GM06990 (cell line): ENCODE results near the gene BCAS3.

Experiments
- DNase-seq: peaks from one replicate; pipeline ENCODE4 v3.0.0-alpha.2; 2011; ENCODE audit not compliant: insufficient read length; ENCODE audit errors: extremely low read depth
- H3K27me3 ChIP-seq: replicated peaks from 2 replicates; pipeline ENCODE4 v1.6.0; 2011; ENCODE audit warnings: low read length; ENCODE audit not compliant: control insufficient read depth, insufficient read depth
- H3K36me3 ChIP-seq: 2 replicates; pipeline ENCODE4 v1.5.1; 2011; ENCODE audit warnings: low read length; ENCODE audit not compliant: control insufficient read depth, insufficient read depth
- H3K4me3 ChIP-seq: replicated peaks from 2 replicates; pipeline ENCODE4 v1.5.1; 2011; ENCODE audit warnings: low read depth, mild to moderate bottlenecking, control low read depth, low read length
- CTCF ChIP-seq: IDR thresholded peaks from 2 replicates; pipeline ENCODE4 v1.5.1; 2011; ENCODE audit warnings: low read length, control low read depth, mild to moderate bottlenecking, inconsistent platforms; ENCODE audit not compliant: insufficient read depth, poor library complexity, severe bottlenecking

Gene BCAS3

GRCh38 chr17:61390479-61390791 is 712.8 kb downstream of the BCAS3 start:
- H3K27me3 ChIP-seq, result no peaks in the 10 kb centered on the region; the same call in none of the 2 replicates
- no peak for TF ChIP-seq CTCF
- H3K36me3 ChIP-seq, result no peaks in the 10 kb centered on the region
- no peak for DNase-seq
- no peak overlapping the region for H3K4me3 ChIP-seq

- TF ChIP-seq CTCF, result no peak
- H3K27me3 ChIP-seq, result no peaks in the 10 kb centered on the region; the same call in none of the 2 replicates
- no peak for DNase-seq
- no peak overlapping the region for H3K4me3 ChIP-seq
- H3K36me3 ChIP-seq, result no peaks in the 10 kb centered on the region
These were observed 714.1 kb downstream of the BCAS3 start for GRCh38 chr17:61391595-61392291.

GRCh38 chr17:61392679-61393078 is 715.0 kb downstream of the BCAS3 start:
- Histone ChIP-seq H3K4me3 (no peak overlapping the region), H3K36me3 (no peaks in the 10 kb centered on the region), H3K27me3 (no peaks in the 10 kb centered on the region; the same call in none of the 2 replicates)
- no peak for TF ChIP-seq CTCF
- DNase-seq, result no peak

- DNase-seq, result no peak
- Histone ChIP-seq H3K4me3 (no peak overlapping the region), H3K27me3 (no peaks in the 10 kb centered on the region; the same call in none of the 2 replicates), H3K36me3 (no peaks in the 10 kb centered on the region)
- TF ChIP-seq CTCF, result peak; percentile 29
These were observed 715.9 kb downstream of the BCAS3 start for GRCh38 chr17:61393550-61393903.

- H3K36me3 ChIP-seq, result no peaks in the 10 kb centered on the region
- DNase-seq, result no peak
- peaks cover 2% of the 10 kb centered on the region for H3K27me3 ChIP-seq
- no peak for TF ChIP-seq CTCF
- H3K4me3 ChIP-seq, result no peak overlapping the region
These were observed 716.4 kb downstream of the BCAS3 start for GRCh38 chr17:61393904-61394629.
